HG02678 (cell line): Measurements from ENCODE around the gene PTPRM.
"Not testable (repeated sequence)": the region's sequence is repeated elsewhere in the genome, so short reads cannot be mapped to it uniquely, and the experiment has no call there.

Experiments used
- ATAC-seq: cut with Tn5 transposase; IDR thresholded peaks from one replicate; pipeline ENCODE4 v1.9.1; 2021; ENCODE audit warnings: mild to moderate bottlenecking, moderate library complexity; ENCODE audit not compliant: unreplicated experiment

PTPRM gene

GRCh38 chr18:8031496-8031895 lies 464.4 kb downstream of the PTPRM start:
- ATAC-seq: no peak

- no peak for ATAC-seq
Measured at GRCh38 chr18:8034674-8035073, 467.6 kb downstream of the PTPRM start.

- no peak for ATAC-seq
Measured at GRCh38 chr18:8036551-8036950, 469.4 kb downstream of the PTPRM start.

- ATAC-seq: no peak
Measured at GRCh38 chr18:8037296-8037695, 470.2 kb downstream of the PTPRM start.

GRCh38 chr18:8040021-8040420 lies 472.9 kb downstream of the PTPRM start:
- no peak for ATAC-seq

- no peak for ATAC-seq
Measured at GRCh38 chr18:8041526-8042111, 474.5 kb downstream of the PTPRM start.

GRCh38 chr18:8044004-8044403 lies 476.9 kb downstream of the PTPRM start:
- ATAC-seq: no peak

- no peak for ATAC-seq
Measured at GRCh38 chr18:8045160-8045883, 478.2 kb downstream of the PTPRM start.

- ATAC-seq: no peak
Measured at GRCh38 chr18:8045884-8046281, 478.8 kb downstream of the PTPRM start.

- no peak for ATAC-seq
Measured at GRCh38 chr18:8046441-8046840, 479.3 kb downstream of the PTPRM start.

GRCh38 chr18:8049147-8049546 lies 482.0 kb downstream of the PTPRM start:
- ATAC-seq: no peak

- ATAC-seq: no peak
Measured at GRCh38 chr18:8050616-8051329, 483.7 kb downstream of the PTPRM start.

GRCh38 chr18:8051453-8051852 lies 484.3 kb downstream of the PTPRM start:
- ATAC-seq: no peak

GRCh38 chr18:8052237-8052701 lies 485.2 kb downstream of the PTPRM start:
- ATAC-seq: no peak

- ATAC-seq: no peak
Measured at GRCh38 chr18:8056723-8057122, 489.6 kb downstream of the PTPRM start.

GRCh38 chr18:8063152-8063551 lies 496.0 kb downstream of the PTPRM start:
- ATAC-seq: not testable (repeated sequence)

GRCh38 chr18:8063733-8064132 lies 496.6 kb downstream of the PTPRM start:
- no peak for ATAC-seq

- no peak for ATAC-seq
Measured at GRCh38 chr18:8065284-8065683, 498.2 kb downstream of the PTPRM start.

GRCh38 chr18:8065773-8066172 lies 498.7 kb downstream of the PTPRM start:
- ATAC-seq: no peak

- ATAC-seq: no peak
Measured at GRCh38 chr18:8069708-8070107, 502.6 kb downstream of the PTPRM start.

GRCh38 chr18:8073167-8073566 lies 506.1 kb downstream of the PTPRM start:
- ATAC-seq: no peak

GRCh38 chr18:8080092-8080491 lies 513.0 kb downstream of the PTPRM start:
- no peak for ATAC-seq
